Liver (tissue), 3 donors: ENCODE measurements around the gene TMTC2.

Experiments used
- CTCF ChIP-seq: fragments of 150-350 bp; IDR thresholded peaks from 2 replicates; pipeline ENCODE4 v1.5.1; 2017; ENCODE audit warnings: improper control_type of control experiment, low read depth, low read length; ENCODE audit not compliant: missing input control
- EGR1 ChIP-seq, 2 donors: IDR thresholded peaks; 2 replicates each; pipeline ENCODE4 v1.6.1; 2016 to 2018; ENCODE audit warnings: antibody characterized with exemption in 2 of 2, low read depth in 2 of 2
- GABPA ChIP-seq, 2 donors: IDR thresholded peaks in 1 of 2; conservative IDR thresholded peaks in 1 of 2; 2 replicates each; pipeline ENCODE4 v1.6.1; 2016; ENCODE audit warnings: antibody characterized with exemption in 2 of 2, mild to moderate bottlenecking in 1 of 2, moderate library complexity in 1 of 2
- HNF4A ChIP-seq, 2 donors: conservative IDR thresholded peaks; 2 replicates each; pipeline ENCODE4 v1.6.1; 2016; ENCODE audit warnings: antibody characterized with exemption in 2 of 2, mild to moderate bottlenecking in 2 of 2
- JUND ChIP-seq, 2 donors: IDR thresholded peaks; 2 replicates each; pipeline ENCODE4 v1.6.1; 2016; ENCODE audit warnings: antibody characterized with exemption in 2 of 2
- RAD21 ChIP-seq, 2 donors: IDR thresholded peaks; 2 replicates each; pipeline ENCODE4 v1.6.1; 2016; ENCODE audit warnings: antibody characterized with exemption in 2 of 2, mild to moderate bottlenecking in 2 of 2
- RXRA ChIP-seq, 2 donors: IDR thresholded peaks; 2 replicates each; pipeline ENCODE4 v1.6.1; 2017 to 2018; ENCODE audit warnings: antibody characterized with exemption in 2 of 2, mild to moderate bottlenecking in 1 of 2
- SP1 ChIP-seq: IDR thresholded peaks from 2 replicates; pipeline ENCODE4 v1.6.1; 2018; ENCODE audit warnings: antibody characterized with exemption, mild to moderate bottlenecking
- TAF1 ChIP-seq: conservative IDR thresholded peaks from 2 replicates; pipeline ENCODE4 v1.6.1; 2016; ENCODE audit warnings: antibody characterized with exemption, mild to moderate bottlenecking
- YY1 ChIP-seq: IDR thresholded peaks from 2 replicates; pipeline ENCODE4 v1.6.1; 2016; ENCODE audit warnings: antibody characterized with exemption, mild to moderate bottlenecking
- TF ChIP-seq, protein P1 (sequence below): IDR thresholded peaks from 2 replicates; pipeline ENCODE4 v1.6.1; 2016; ENCODE audit warnings: antibody characterized with exemption
- TF ChIP-seq, protein P2 (sequence below): IDR thresholded peaks from 2 replicates; pipeline ENCODE4 v1.6.1; 2016; ENCODE audit warnings: antibody characterized with exemption, mild to moderate bottlenecking
- TF ChIP-seq, protein P3 (sequence below): IDR thresholded peaks from 2 replicates; pipeline ENCODE4 v1.6.1; 2016; ENCODE audit warnings: antibody characterized with exemption
- donor health status: healthy.
- donor health status: healthy.

DNA sequence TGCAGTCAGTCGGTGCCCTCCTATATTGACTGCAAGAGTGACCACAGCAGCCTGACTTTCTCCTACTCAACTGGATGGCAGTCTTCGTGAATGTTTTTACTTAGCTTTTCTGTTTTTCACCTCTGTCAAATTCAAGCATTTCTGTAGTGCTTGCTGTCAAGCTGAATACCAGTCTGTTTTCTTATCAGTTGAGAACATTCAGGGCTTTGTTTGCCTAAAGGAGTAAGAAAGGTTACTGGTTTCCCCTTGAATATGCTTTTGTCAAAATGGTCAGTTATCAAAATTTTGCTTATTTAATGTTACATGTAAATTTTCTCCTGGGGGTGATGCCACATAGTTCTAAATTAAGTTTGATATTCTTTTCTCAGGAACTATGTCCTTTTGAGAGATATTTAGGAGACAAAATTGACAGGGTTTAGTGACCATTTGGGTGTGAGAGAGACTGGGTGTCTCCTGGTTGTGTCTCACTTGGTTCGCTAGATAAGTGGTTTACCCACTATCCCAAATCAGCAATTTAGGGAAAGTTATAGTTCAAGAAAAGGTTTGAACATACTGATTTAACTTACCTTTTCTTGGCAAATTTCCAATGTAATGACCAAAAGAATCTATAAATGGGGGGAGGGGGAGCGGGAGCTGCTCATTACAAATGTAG is 366.3 kb downstream of the TMTC2 start:
- TF ChIP-seq RAD21 (IDR thresholded peaks at IDR 0.05) (no peak), CTCF (no peak), EGR1 (IDR thresholded peaks at IDR 0.05; ENCODE audit: low read depth in 2 of 2) (no peak), GABPA (IDR thresholded peaks at IDR 0.05 in 1 of 2, conservative IDR thresholded peaks at IDR 0.05 in 1 of 2) (no peak), YY1 (no peak), TAF1 (no peak), HNF4A (conservative IDR thresholded peaks at IDR 0.05) (no peak), RXRA (IDR thresholded peaks at IDR 0.05) (no peak), SP1 (no peak), JUND (IDR thresholded peaks at IDR 0.05) (no peak)
- TF ChIP-seq, protein P1, sequence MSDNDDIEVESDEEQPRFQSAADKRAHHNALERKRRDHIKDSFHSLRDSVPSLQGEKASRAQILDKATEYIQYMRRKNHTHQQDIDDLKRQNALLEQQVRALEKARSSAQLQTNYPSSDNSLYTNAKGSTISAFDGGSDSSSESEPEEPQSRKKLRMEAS, result no peak
- TF ChIP-seq, protein P2, sequence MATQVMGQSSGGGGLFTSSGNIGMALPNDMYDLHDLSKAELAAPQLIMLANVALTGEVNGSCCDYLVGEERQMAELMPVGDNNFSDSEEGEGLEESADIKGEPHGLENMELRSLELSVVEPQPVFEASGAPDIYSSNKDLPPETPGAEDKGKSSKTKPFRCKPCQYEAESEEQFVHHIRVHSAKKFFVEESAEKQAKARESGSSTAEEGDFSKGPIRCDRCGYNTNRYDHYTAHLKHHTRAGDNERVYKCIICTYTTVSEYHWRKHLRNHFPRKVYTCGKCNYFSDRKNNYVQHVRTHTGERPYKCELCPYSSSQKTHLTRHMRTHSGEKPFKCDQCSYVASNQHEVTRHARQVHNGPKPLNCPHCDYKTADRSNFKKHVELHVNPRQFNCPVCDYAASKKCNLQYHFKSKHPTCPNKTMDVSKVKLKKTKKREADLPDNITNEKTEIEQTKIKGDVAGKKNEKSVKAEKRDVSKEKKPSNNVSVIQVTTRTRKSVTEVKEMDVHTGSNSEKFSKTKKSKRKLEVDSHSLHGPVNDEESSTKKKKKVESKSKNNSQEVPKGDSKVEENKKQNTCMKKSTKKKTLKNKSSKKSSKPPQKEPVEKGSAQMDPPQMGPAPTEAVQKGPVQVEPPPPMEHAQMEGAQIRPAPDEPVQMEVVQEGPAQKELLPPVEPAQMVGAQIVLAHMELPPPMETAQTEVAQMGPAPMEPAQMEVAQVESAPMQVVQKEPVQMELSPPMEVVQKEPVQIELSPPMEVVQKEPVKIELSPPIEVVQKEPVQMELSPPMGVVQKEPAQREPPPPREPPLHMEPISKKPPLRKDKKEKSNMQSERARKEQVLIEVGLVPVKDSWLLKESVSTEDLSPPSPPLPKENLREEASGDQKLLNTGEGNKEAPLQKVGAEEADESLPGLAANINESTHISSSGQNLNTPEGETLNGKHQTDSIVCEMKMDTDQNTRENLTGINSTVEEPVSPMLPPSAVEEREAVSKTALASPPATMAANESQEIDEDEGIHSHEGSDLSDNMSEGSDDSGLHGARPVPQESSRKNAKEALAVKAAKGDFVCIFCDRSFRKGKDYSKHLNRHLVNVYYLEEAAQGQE, result no peak
- TF ChIP-seq, protein P3, sequence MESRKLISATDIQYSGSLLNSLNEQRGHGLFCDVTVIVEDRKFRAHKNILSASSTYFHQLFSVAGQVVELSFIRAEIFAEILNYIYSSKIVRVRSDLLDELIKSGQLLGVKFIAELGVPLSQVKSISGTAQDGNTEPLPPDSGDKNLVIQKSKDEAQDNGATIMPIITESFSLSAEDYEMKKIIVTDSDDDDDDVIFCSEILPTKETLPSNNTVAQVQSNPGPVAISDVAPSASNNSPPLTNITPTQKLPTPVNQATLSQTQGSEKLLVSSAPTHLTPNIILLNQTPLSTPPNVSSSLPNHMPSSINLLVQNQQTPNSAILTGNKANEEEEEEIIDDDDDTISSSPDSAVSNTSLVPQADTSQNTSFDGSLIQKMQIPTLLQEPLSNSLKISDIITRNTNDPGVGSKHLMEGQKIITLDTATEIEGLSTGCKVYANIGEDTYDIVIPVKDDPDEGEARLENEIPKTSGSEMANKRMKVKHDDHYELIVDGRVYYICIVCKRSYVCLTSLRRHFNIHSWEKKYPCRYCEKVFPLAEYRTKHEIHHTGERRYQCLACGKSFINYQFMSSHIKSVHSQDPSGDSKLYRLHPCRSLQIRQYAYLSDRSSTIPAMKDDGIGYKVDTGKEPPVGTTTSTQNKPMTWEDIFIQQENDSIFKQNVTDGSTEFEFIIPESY, result no peak
